B cell (primary cell): ENCODE data around the gene PLCG2. TPM values are rescaled to one million over a fixed set of nuclear protein-coding genes. Genes with fewer than 3 reads are reported as not detected.

Source experiments
- ATAC-seq: fragments of 200-7000 bp; cut with Tn5 transposase; one replicate; pipeline ENCODE4 v1.10.0; 2021; ENCODE audit warnings: low read depth, mild to moderate bottlenecking, moderate number of reproducible peaks, moderate library complexity
- CTCF ChIA-PET: fragments of 350-600 bp; sonication (Branson Sonifier 250); formaldehyde crosslinking; loops from one replicate; lab custom pipeline; 2021; ENCODE audit warnings: antibody characterized with exemption, inconsistent platforms; lab: Charles Lee
- POLR2A ChIA-PET: fragments of 350-600 bp; sonication (Branson Sonifier 250); formaldehyde crosslinking; loops from one replicate; lab custom pipeline; 2021; ENCODE audit warnings: antibody characterized with exemption; lab: Charles Lee
- DNase-seq: peaks from one replicate; pipeline ENCODE4 v3.0.0; 2013
- H2AFZ ChIP-seq: 2 replicates; pipeline ENCODE4 v1.6.1; 2012; ENCODE audit warnings: mild to moderate bottlenecking, low read depth, low read length; ENCODE audit not compliant: insufficient read depth, poor library complexity, severe bottlenecking
- H3K27ac ChIP-seq, 2 donors: 1 replicate in 1 of 2; 2 replicates in 1 of 2; pipeline ENCODE4 v1.5.1; 2012 to 2013; ENCODE audit warnings: low read length in 2 of 2, mild to moderate bottlenecking in 2 of 2, moderate library complexity in 1 of 2
- H3K27me3 ChIP-seq, 4 experiments: fragments of 200-600 bp in 1 of 4; sonication (generic) in 1 of 4; replicated peaks in 1 of 4; 1 replicate in 2 of 4; 2 replicates in 2 of 4; pipeline versions ENCODE4 v1.6.1 to v1.7.0; 2013 to 2016; ENCODE audit warnings: low read length in 3 of 4, mild to moderate bottlenecking in 2 of 4, mixed read lengths in 1 of 4, moderate library complexity in 1 of 4; ENCODE audit not compliant: insufficient read depth in 4 of 4, control insufficient read depth in 3 of 4; ENCODE audit errors: control extremely low read depth in 1 of 4
- H3K36me3 ChIP-seq, 2 experiments: replicated peaks in 1 of 2; 1 replicate in 1 of 2; 2 replicates in 1 of 2; pipeline versions ENCODE4 v1.6.1 to v1.7.1; 2013; ENCODE audit warnings: low read length in 1 of 2; ENCODE audit not compliant: insufficient read depth in 2 of 2, control insufficient read depth in 1 of 2; ENCODE audit errors: control extremely low read depth in 1 of 2, extremely low read depth in 1 of 2
- H3K4me1 ChIP-seq, 2 donors: fragments of 200-600 bp in 1 of 2; sonication (generic) in 1 of 2; 1 replicate in 1 of 2; 2 replicates in 1 of 2; pipeline versions ENCODE4 v1.5.1 to v1.6.1; 2013 to 2017; ENCODE audit warnings: low read length in 2 of 2; ENCODE audit not compliant: control insufficient read depth in 2 of 2, insufficient read depth in 2 of 2
- H3K4me2 ChIP-seq: replicated peaks from 2 replicates; pipeline ENCODE3; 2012; ENCODE audit warnings: mild to moderate bottlenecking, low read depth, low read length; ENCODE audit not compliant: poor library complexity, severe bottlenecking
- H3K4me3 ChIP-seq, 5 experiments: fragments of 200-600 bp in 1 of 5; sonication (generic) in 1 of 5; 1 replicate in 3 of 5; 2 replicates in 2 of 5; pipeline versions ENCODE4 v1.5.1 to v1.7.0; 2011 to 2016; ENCODE audit warnings: low read length in 4 of 5, mild to moderate bottlenecking in 4 of 5, low read depth in 2 of 5, control low read depth in 1 of 5, moderate library complexity in 1 of 5; ENCODE audit not compliant: insufficient read depth in 1 of 5; ENCODE audit errors: control extremely low read depth in 1 of 5, extremely low read depth in 1 of 5
- H3K79me2 ChIP-seq: fragments of 200-600 bp; sonication (generic); one replicate; pipeline ENCODE4 v1.6.0; 2016; ENCODE audit warnings: low read length; ENCODE audit not compliant: control insufficient read depth, insufficient read depth
- H3K9ac ChIP-seq: fragments of 200-600 bp; sonication (generic); 2 replicates; pipeline ENCODE4 v1.6.1; 2017; ENCODE audit warnings: mild to moderate bottlenecking, low read length, moderate library complexity
- H3K9me3 ChIP-seq, 3 donors: one replicate each; pipeline versions ENCODE4 v1.6.1 to v1.7.1; 2013; ENCODE audit warnings: low read length in 2 of 3; ENCODE audit not compliant: control insufficient read depth in 2 of 3, insufficient read depth in 1 of 3; ENCODE audit errors: control extremely low read depth in 1 of 3
- H4K20me1 ChIP-seq: 2 replicates; pipeline ENCODE4 v1.6.0; 2012; ENCODE audit warnings: mild to moderate bottlenecking, low read length; ENCODE audit not compliant: insufficient read depth, control insufficient read depth, poor library complexity, severe bottlenecking
- H3K27ac Mint-ChIP-seq: one replicate; pipeline ENCODE4 v1.8.0; 2021; ENCODE audit warnings: mixed read lengths
- H3K27me3 Mint-ChIP-seq: one replicate; pipeline ENCODE4 v1.8.0; 2021; ENCODE audit warnings: mixed read lengths
- H3K4me1 Mint-ChIP-seq: one replicate; pipeline ENCODE4 v1.8.0; 2021; ENCODE audit warnings: mixed read lengths
- H3K4me3 Mint-ChIP-seq: one replicate; pipeline ENCODE4 v1.8.0; 2021; ENCODE audit warnings: mixed read lengths
- H3K9me3 Mint-ChIP-seq: one replicate; pipeline ENCODE4 v1.8.0; 2022; ENCODE audit warnings: mixed read lengths; ENCODE audit not compliant: insufficient read depth
- CTCF ChIP-seq: fragments of 200-600 bp; IDR thresholded peaks from one replicate; pipeline ENCODE4 v1.8.0; 2022; ENCODE audit warnings: antibody characterized with exemption, mild to moderate bottlenecking
- EZH2 ChIP-seq: IDR thresholded peaks from 2 replicates; pipeline ENCODE4 v1.6.1; 2012; ENCODE audit warnings: borderline replicate concordance, low read depth, mild to moderate bottlenecking, moderate library complexity, low read length; ENCODE audit not compliant: insufficient read depth, poor library complexity, severe bottlenecking
- WGBS: methylation state at CpG from one replicate; pipeline ENCODE4 v1.1.5; 2013; ENCODE audit warnings: missing lambda C conversion rate; ENCODE audit not compliant: insufficient coverage; 5-methylcytosine and 5-hydroxymethylcytosine counted together
- intact Hi-C: fragments of 100-400 bp; cut with micrococcal nuclease; formaldehyde crosslinking; loops from one replicate; pipeline ENCODE4 v1.10.0; 2022
- polyA plus RNA-seq: library from polyadenylated mRNA; depleted of rRNA; stranded (reverse); fragments of >200 nt; gene quantifications from 2 replicates; pipeline ENCODE4 v1.2.3, GENCODE V29; 2012
- total RNA-seq, 2 donors: library from RNA; stranded (reverse); fragments of 120-200 nt in 1 of 2; gene quantifications; 1 replicate in 1 of 2; 2 replicates in 1 of 2; pipeline versions ENCODE4 v1.2.3 to v1.2.4, GENCODE V29; 2013 to 2022

Gene PLCG2
- total and polyA plus RNA-seq, 2 donors (not counting 1 experiment from before 2014, with no cell fraction given), result 194 to 812 TPM

GRCh38 chr16:81843243-81843582 is 64.1 kb downstream of the PLCG2 start:
- H3K79me2 ChIP-seq, result peaks cover 97% of the 10 kb centered on the region
- peak overlapping the region; percentile 49 to 77 for H3K27ac ChIP-seq
- H2AFZ ChIP-seq, result no peak overlapping the region
- peak overlapping the region; percentile 85 for H3K27ac Mint-ChIP-seq
- peaks cover 85% of the 10 kb centered on the region for H3K4me1 Mint-ChIP-seq
- peaks cover 65 to 82% of the 10 kb centered on the region in 2 donors for H3K4me1 ChIP-seq
- H4K20me1 ChIP-seq, result peaks cover 71% of the 10 kb centered on the region
- no peaks in the 10 kb centered on the region for H3K9me3 ChIP-seq
- ATAC-seq (no peak), DNase-seq (no peak)
- CTCF ChIA-PET, result interaction anchor here (1.2 to 3.3 kb wide), 6 partner anchors 9 to 63 kb away, joined by 3 to 19 read pairs (median 10); no protein-coding TSS in a partner anchor
- no peak overlapping the region for H3K4me3 ChIP-seq
- H3K9me3 Mint-ChIP-seq, result no peaks in the 10 kb centered on the region
- TF ChIP-seq CTCF (no peak), EZH2 (no peak)
- intact Hi-C loops, result loop anchor here (2.0 kb wide), 1 partner anchor 14 kb away; no protein-coding TSS in a partner anchor
- no CpG with 5 or more reads among the region's 4 CpGs for WGBS
- peak overlapping the region; percentile 65 for H3K4me2 ChIP-seq
- no peak overlapping the region for H3K9ac ChIP-seq
- H3K4me3 Mint-ChIP-seq, result peak overlapping the region; percentile 58
- peaks cover 6 to 32% of the 10 kb centered on the region in 2 experiments for H3K36me3 ChIP-seq
- no peaks in the 10 kb centered on the region for H3K27me3 Mint-ChIP-seq
- POLR2A ChIA-PET, result interaction anchor here (1.1 to 1.7 kb wide), 3 partner anchors 20 to 44 kb away, joined by 3 to 6 read pairs (median 3); no protein-coding TSS in a partner anchor
- no peaks in the 10 kb centered on the region for H3K27me3 ChIP-seq

- Mint-ChIP-seq H3K27me3 (no peaks in the 10 kb centered on the region), H3K4me1 (peaks cover 86% of the 10 kb centered on the region)
- peak; percentile 32 for DNase-seq
Observed at GRCh38 chr16:81843683-81844082, 64.6 kb downstream of the PLCG2 start.

More at GRCh38 chr16:81843683-81844082, 64.6 kb downstream of the PLCG2 start:
- ATAC-seq, result no peak
- intact Hi-C loops, result loop anchor here (2.0 kb wide), 1 partner anchor 13 kb away; no protein-coding TSS in a partner anchor
- H4K20me1 ChIP-seq, result peaks cover 75% of the 10 kb centered on the region
- Mint-ChIP-seq H3K4me3 (peak overlapping the region; percentile 58), H3K27ac (peak overlapping the region; percentile 85), H3K9me3 (no peaks in the 10 kb centered on the region)
- peak overlapping the region; percentile 49 to 77 for H3K27ac ChIP-seq
- POLR2A ChIA-PET, result interaction anchor here (0.7 kb wide), 1 partner anchor 535 kb away, joined by 4 read pairs; no protein-coding TSS in a partner anchor
- peaks cover 6 to 32% of the 10 kb centered on the region in 2 experiments for H3K36me3 ChIP-seq
- no peak overlapping the region for H2AFZ ChIP-seq
- H3K79me2 ChIP-seq, result peaks cover 99% of the 10 kb centered on the region
- H3K4me3 ChIP-seq, result no peak overlapping the region
- H3K9me3 ChIP-seq, result no peaks in the 10 kb centered on the region
- no peak for TF ChIP-seq EZH2
- TF ChIP-seq CTCF, result no peak
- 78% methylated on average over 3 of the region's 8 CpGs for WGBS
- peak overlapping the region; percentile 65 for H3K4me2 ChIP-seq
- H3K27me3 ChIP-seq, result no peaks in the 10 kb centered on the region
- CTCF ChIA-PET, result interaction anchor here (0.6 to 3.3 kb wide), 4 partner anchors 31 to 68 kb away, joined by 3 to 19 read pairs (median 6); no protein-coding TSS in a partner anchor
- no peak overlapping the region for H3K9ac ChIP-seq
- peaks cover 66 to 82% of the 10 kb centered on the region in 2 donors for H3K4me1 ChIP-seq
